Sigmoid colon (tissue), 4 donors: ENCODE measurements around the gene RASSF5.

Experiments used
- POLR2AphosphoS5 ChIP-seq, 4 donors: sonication (generic); formaldehyde crosslinking; IDR thresholded peaks; one replicate each; pipeline ENCODE4 v1.6.1; 2017; ENCODE audit warnings: antibody characterized with exemption in 4 of 4
- TF ChIP-seq, protein P1 (sequence below), 4 experiments: fragments of 450-650 bp in 3 of 4; fragments of 200-600 bp in 1 of 4; IDR thresholded peaks; one replicate each; pipeline ENCODE4 v1.5.1; 2016 to 2019; ENCODE audit warnings: antibody characterized with exemption in 4 of 4, mild to moderate bottlenecking in 3 of 4, moderate library complexity in 2 of 4

DNA sequence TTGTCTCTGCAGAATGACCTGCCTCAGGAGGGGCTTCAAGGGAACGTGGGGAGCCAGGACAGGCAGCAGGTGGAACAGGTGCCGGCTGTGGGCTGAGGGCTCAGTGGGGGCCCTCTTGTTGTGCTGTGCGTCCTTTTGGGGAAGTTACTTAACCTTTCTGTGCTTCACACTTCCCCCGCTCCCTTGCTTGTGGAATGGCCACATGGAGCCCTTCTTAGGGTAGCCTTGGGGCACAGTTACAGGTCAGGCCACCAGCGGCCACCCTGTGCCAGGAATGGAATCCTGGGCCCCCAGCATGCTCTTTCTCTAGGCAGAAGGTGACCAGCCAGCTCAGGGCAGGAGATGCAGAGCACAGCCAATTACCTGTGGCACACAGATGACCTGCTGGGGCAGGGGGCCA lies 34.4 kb upstream of the RASSF5 start:
- TF ChIP-seq, protein P1, sequence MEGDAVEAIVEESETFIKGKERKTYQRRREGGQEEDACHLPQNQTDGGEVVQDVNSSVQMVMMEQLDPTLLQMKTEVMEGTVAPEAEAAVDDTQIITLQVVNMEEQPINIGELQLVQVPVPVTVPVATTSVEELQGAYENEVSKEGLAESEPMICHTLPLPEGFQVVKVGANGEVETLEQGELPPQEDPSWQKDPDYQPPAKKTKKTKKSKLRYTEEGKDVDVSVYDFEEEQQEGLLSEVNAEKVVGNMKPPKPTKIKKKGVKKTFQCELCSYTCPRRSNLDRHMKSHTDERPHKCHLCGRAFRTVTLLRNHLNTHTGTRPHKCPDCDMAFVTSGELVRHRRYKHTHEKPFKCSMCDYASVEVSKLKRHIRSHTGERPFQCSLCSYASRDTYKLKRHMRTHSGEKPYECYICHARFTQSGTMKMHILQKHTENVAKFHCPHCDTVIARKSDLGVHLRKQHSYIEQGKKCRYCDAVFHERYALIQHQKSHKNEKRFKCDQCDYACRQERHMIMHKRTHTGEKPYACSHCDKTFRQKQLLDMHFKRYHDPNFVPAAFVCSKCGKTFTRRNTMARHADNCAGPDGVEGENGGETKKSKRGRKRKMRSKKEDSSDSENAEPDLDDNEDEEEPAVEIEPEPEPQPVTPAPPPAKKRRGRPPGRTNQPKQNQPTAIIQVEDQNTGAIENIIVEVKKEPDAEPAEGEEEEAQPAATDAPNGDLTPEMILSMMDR (IDR thresholded peaks at IDR 0.05): no peak
- TF ChIP-seq POLR2AphosphoS5 (IDR thresholded peaks at IDR 0.05): no peak
